GM21447 (cell line): ENCODE measurements around the gene WWOX.

Experiments
- ATAC-seq: cut with Tn5 transposase; IDR thresholded peaks from one replicate; pipeline ENCODE4 v1.9.1; 2021; ENCODE audit not compliant: unreplicated experiment

The WWOX gene

GRCh38 chr16:78485917-78486257, 386.4 kb downstream of the WWOX start:
- ATAC-seq: no peak

- ATAC-seq: no peak
Measured at GRCh38 chr16:78487471-78487870, 388.0 kb downstream of the WWOX start.

- no peak for ATAC-seq
Measured at GRCh38 chr16:78489072-78489471, 389.6 kb downstream of the WWOX start.

GRCh38 chr16:78489631-78490030, 390.2 kb downstream of the WWOX start:
- no peak for ATAC-seq

- no peak for ATAC-seq
Measured at GRCh38 chr16:78490431-78490830, 391.0 kb downstream of the WWOX start.

GRCh38 chr16:78490847-78491246, 391.4 kb downstream of the WWOX start:
- no peak for ATAC-seq

- no peak for ATAC-seq
Measured at GRCh38 chr16:78493573-78493972, 394.1 kb downstream of the WWOX start.

- no peak for ATAC-seq
Measured at GRCh38 chr16:78494105-78494504, 394.7 kb downstream of the WWOX start.

GRCh38 chr16:78494674-78495073, 395.2 kb downstream of the WWOX start:
- ATAC-seq: no peak

GRCh38 chr16:78496189-78496588, 396.7 kb downstream of the WWOX start:
- no peak for ATAC-seq

GRCh38 chr16:78499399-78499798, 399.9 kb downstream of the WWOX start:
- no peak for ATAC-seq

- ATAC-seq: no peak
Measured at GRCh38 chr16:78500659-78501270, 401.3 kb downstream of the WWOX start.

GRCh38 chr16:78501744-78502143, 402.3 kb downstream of the WWOX start:
- ATAC-seq: no peak

- no peak for ATAC-seq
Measured at GRCh38 chr16:78502812-78503350, 403.4 kb downstream of the WWOX start.

GRCh38 chr16:78503602-78504001, 404.1 kb downstream of the WWOX start:
- no peak for ATAC-seq

- ATAC-seq: no peak
Measured at GRCh38 chr16:78504401-78504851, 405.0 kb downstream of the WWOX start.

GRCh38 chr16:78505036-78505435, 405.6 kb downstream of the WWOX start:
- ATAC-seq: no peak

- ATAC-seq: no peak
Measured at GRCh38 chr16:78505544-78506366, 406.3 kb downstream of the WWOX start.

- no peak for ATAC-seq
Measured at GRCh38 chr16:78506367-78507193, 407.1 kb downstream of the WWOX start.

GRCh38 chr16:78507576-78507975, 408.1 kb downstream of the WWOX start:
- ATAC-seq: no peak

GRCh38 chr16:78509965-78510364, 410.5 kb downstream of the WWOX start:
- no peak for ATAC-seq
